Measurements from ENCODE around the gene DQX1.

DQX1 gene

DNA sequence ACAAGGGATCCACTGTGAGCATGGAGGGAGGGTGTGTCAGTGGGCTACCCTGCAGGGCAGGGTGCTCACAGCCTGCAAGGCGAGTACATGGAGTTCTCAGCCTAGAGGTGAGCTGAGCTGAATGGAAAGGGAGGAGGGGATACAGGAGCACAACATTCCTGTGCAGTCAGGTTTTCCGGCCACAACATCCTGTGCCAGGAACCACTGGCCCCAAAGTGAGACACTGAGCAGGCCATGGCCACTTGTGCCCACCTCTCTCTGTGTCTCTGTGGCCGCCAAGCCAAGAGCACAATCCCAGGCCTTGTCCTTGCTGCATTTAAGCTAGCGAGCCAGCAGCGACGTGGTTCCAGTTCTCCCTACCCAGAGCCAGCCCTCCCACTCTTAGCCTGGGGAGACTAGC, 34.6 kb upstream of the DQX1 start:
- DNase-seq (ENCODE audit: insufficient read length, low spot score), result no peak
- FAIRE-seq, result no peak
- no peak for TF ChIP-seq POLR2A (IDR thresholded peaks at IDR 0.05; ENCODE audit: low read depth, low read length)

- no peak for FAIRE-seq
- DNase-seq (ENCODE audit: insufficient read length, low spot score), result no peak
- no peak for TF ChIP-seq POLR2A (IDR thresholded peaks at IDR 0.05; ENCODE audit: low read depth, low read length)
Observed at GRCh38 chr2:74559912-74560311, 33.9 kb upstream of the DQX1 start.

- no peak for FAIRE-seq
- no peak for TF ChIP-seq POLR2A (IDR thresholded peaks at IDR 0.05; ENCODE audit: low read depth, low read length)
- DNase-seq (ENCODE audit: insufficient read length, low spot score), result no peak
Observed at GRCh38 chr2:74558284-74559230, 32.5 kb upstream of the DQX1 start.

DNA sequence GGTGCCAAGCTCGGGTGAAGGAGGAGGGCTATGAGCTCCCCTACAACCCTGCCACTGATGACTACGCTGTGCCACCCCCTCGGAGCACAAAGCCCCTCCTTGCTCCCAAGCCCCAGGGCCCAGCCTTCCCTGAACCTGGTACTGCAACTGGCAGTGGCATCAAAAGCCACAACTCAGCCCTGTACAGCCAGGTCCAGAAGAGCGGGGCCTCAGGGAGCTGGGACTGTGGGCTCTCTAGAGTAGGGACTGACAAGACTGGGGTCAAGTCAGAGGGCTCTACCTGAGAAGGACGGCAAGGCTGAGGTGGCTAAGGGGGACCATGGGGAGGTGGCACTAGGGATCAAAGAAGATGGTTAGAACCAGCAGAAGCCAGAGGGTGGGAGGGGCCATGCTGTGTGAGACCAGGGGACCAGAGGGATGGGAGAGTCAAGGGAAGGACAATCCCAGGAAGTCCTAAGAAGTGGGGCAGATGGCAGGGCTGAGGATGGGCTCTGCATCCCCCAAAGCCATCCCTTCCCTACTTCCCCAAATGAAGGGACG, 30.9 kb upstream of the DQX1 start:
- FAIRE-seq (no peak), DNase-seq (ENCODE audit: insufficient read length, low spot score) (no peak)
- no peak for TF ChIP-seq POLR2A (IDR thresholded peaks at IDR 0.05; ENCODE audit: low read depth, low read length)

GRCh38 chr2:74556159-74556558, 30.1 kb upstream of the DQX1 start:
- FAIRE-seq (no peak), DNase-seq (ENCODE audit: insufficient read length, low spot score) (no peak)
- no peak for TF ChIP-seq POLR2A (IDR thresholded peaks at IDR 0.05; ENCODE audit: low read depth, low read length)

DNA sequence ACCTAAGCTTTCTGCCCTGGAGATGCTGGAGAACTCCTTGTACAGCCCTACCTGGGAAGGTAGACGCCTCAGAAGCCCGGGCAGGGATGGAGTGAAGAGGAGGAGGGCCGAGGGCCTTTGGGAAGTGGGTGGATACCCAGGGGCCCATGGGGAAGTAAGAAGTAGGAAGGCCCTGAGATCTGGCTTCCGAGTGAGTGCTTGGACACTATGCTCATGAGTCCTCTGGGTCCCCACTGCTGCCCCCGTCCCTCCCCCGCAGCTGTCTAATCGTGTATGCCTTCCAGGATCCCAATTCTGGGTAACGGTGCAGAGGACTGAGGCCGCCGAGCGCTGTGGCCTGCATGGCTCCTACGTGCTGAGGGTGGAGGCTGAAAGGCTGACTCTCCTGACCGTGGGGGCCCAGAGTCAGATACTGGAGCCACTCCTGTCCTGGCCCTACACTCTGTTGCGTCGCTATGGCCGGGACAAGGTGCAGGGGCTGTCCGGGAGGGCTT, 29.6 kb upstream of the DQX1 start:
- no peak for TF ChIP-seq POLR2A (IDR thresholded peaks at IDR 0.05; ENCODE audit: low read depth, low read length)

GRCh38 chr2:74554820-74555531, 28.9 kb upstream of the DQX1 start:
- FAIRE-seq, result no peak
- peak; percentile 59 for DNase-seq (ENCODE audit: insufficient read length, low spot score)
- TF ChIP-seq POLR2A (IDR thresholded peaks at IDR 0.05; ENCODE audit: low read depth, low read length), result 0 out of 2 replicates have a peak, but pooled peaks have one; percentile 25

More for the DNA sequence above, 29.6 kb upstream of the DQX1 start:
- FAIRE-seq (no peak), DNase-seq (ENCODE audit: insufficient read length, low spot score) (no peak)

DNA sequence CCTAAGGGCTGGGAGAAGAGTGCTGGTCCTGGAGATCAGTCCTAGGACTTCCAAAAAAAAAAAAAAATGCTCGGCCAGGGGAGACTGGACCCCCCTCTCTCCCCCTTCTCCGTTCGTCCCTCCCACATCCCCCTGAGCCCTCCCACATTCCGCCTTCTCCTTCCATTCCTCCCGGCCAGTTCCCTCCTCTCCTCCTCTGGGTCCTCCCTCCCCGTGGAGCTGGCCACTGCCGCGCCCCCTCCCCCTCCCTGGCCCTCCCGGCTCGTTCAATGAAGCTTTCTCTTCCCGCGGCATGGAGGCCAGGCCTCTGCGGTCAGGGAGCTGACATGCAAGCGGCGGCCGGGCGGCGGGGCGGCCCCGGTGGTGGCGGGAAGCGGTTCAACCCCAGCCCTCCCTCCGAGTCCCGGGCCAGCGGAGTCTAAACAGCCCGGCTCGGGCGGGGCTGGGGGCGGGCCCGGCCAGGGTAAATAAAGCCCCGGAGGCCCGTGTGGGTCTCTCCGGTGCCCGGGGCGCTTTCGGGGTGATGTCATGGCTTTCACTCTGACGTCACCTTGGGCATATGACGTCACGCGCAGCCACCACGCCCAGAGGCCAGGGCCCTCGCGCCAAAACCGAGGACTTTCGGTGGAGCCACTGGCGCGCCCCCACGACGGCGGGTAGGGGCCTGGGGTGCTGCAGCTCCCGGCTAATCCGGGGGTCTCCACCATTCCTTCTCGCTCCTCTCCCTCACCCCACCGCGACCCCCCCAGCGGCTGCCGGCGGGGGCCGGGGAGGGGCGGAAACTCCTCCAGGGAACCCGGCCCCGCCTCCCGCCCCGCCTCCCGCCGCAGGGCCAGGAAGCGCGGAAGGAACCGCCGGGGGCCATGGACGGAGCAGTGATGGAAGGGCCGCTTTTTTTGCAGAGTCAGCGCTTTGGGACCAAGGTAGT, 28.1 kb upstream of the DQX1 start, which contains the start of the genes DOK1 and LOXL3:
Gene DOK1 (plus strand): TSS at position 829 of the 928 bp plus-strand sequence. CDS start 35 bp downstream, at position 864.
Gene LOXL3 (minus strand): TSS at position 51 of the 928 bp plus-strand sequence. CDS start 1,308 bp downstream, outside the sequence.
- FAIRE-seq (no peak), DNase-seq (ENCODE audit: insufficient read length, low spot score) (peak; percentile 90)
- TF ChIP-seq POLR2A (IDR thresholded peaks at IDR 0.05; ENCODE audit: low read depth, low read length), result peak; percentile 43; the same call in 1 of the 2 replicates

DNA sequence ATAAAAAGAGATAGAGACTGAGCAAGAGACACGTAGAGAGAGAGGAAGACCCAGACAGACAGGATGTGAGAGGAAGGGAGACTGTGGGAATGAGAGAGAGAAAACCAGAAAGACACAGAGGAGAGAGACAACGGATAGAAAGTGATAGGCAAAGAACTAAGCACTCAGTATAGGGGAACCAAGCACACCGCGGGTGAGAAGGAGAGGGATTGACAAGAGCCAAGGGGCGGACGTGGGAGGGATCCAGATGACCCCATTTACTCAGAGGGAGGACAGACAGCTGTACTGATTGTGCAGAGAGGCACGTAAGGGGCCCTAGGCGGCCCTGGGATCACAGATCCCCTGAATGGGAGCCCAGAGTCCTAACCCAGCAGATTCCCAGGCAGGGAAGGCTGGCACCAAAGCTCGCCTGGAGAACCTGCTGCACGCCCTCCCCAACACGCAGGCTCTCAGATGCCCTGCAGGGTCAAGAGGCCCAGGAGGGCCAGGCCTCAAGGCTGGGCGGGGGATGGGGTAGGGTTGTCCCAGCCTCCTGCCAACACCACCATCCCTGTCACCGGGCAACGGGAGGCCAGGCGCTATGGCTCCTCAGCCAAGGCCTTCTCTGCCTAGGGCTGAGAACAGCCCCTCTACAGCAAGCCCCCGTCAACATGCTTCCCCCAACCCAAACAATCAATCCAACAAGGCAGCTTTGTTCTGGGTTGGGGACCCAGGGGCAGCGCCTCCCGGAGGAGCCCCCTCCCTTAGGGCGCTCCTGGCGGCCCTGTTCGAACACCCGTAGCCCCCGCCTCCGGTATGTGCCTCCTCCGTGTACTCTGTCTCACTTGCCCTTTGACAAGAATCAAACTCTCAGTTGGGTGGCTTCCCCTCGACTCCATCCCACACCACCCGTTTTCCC, 27.1 kb upstream of the DQX1 start:
- no peak for TF ChIP-seq POLR2A (IDR thresholded peaks at IDR 0.05; ENCODE audit: low read depth, low read length)
- no peak for DNase-seq (ENCODE audit: insufficient read length, low spot score)
- no peak for FAIRE-seq

GRCh38 chr2:74551942-74552913, 26.2 kb upstream of the DQX1 start:
- no peak for TF ChIP-seq POLR2A (IDR thresholded peaks at IDR 0.05; ENCODE audit: low read depth, low read length)
- no peak for FAIRE-seq
- no peak for DNase-seq (ENCODE audit: insufficient read length, low spot score)

DNA sequence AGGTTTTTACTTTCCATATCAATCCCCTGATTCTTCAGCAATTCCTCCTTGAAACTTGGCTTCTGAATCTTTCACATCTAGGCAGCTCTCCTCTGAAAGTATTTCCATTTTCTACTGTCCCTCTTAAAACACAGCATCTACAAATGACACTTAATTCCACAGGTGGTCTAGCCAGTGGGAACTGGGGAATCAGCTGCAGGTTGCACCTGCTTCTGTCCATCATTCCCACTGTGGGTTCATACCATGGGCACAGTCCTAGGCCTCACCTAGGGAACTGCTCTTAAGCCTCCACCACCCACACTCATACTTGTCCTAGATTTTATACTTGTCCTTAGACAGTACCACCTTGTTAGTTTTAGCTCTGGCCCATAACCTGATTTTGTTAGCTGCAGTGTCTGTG, 25.5 kb upstream of the DQX1 start:
- no peak for TF ChIP-seq POLR2A (IDR thresholded peaks at IDR 0.05; ENCODE audit: low read depth, low read length)
- no peak for DNase-seq (ENCODE audit: insufficient read length, low spot score)
- FAIRE-seq, result no peak
